Sigmoid colon (tissue), 3 donors: ENCODE data around the gene ENTPD6.

Source experiments
- POLR2A ChIP-seq, 2 donors: fragments of 450-650 bp; IDR thresholded peaks; one replicate each; pipeline ENCODE4 v1.6.1; 2016; ENCODE audit warnings: antibody characterized with exemption in 2 of 2, mild to moderate bottlenecking in 2 of 2, moderate library complexity in 2 of 2
- TF ChIP-seq, protein P1 (sequence below), 4 experiments: fragments of 450-650 bp in 3 of 4; fragments of 200-600 bp in 1 of 4; IDR thresholded peaks; one replicate each; pipeline ENCODE4 v1.5.1; 2016 to 2019; ENCODE audit warnings: antibody characterized with exemption in 4 of 4, mild to moderate bottlenecking in 3 of 4, moderate library complexity in 2 of 4

GRCh38 chr20:25223765-25224720 is 28.5 kb downstream of the ENTPD6 start:
- TF ChIP-seq, protein P1, sequence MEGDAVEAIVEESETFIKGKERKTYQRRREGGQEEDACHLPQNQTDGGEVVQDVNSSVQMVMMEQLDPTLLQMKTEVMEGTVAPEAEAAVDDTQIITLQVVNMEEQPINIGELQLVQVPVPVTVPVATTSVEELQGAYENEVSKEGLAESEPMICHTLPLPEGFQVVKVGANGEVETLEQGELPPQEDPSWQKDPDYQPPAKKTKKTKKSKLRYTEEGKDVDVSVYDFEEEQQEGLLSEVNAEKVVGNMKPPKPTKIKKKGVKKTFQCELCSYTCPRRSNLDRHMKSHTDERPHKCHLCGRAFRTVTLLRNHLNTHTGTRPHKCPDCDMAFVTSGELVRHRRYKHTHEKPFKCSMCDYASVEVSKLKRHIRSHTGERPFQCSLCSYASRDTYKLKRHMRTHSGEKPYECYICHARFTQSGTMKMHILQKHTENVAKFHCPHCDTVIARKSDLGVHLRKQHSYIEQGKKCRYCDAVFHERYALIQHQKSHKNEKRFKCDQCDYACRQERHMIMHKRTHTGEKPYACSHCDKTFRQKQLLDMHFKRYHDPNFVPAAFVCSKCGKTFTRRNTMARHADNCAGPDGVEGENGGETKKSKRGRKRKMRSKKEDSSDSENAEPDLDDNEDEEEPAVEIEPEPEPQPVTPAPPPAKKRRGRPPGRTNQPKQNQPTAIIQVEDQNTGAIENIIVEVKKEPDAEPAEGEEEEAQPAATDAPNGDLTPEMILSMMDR (IDR thresholded peaks at IDR 0.05), result no peak
- no peak for TF ChIP-seq POLR2A (IDR thresholded peaks at IDR 0.05)
